A172 (cell line): ENCODE data around the gene PCDH9. TPM values are rescaled to one million over a fixed set of nuclear protein-coding genes. Genes with fewer than 3 reads are reported as not detected.

Experiments used
- DNase-seq: peaks from one replicate; pipeline ENCODE4 v3.0.0-alpha.2; 2015; ENCODE audit warnings: low spot score
- total RNA-seq: library from RNA; depleted of rRNA; stranded (reverse); fragments of >200 nt; shearing (Covaris generic); gene quantifications from 2 replicates; pipeline ENCODE4 v1.2.3, GENCODE V29; 2014

The PCDH9 gene
- total RNA-seq, 1 experiment from 2014 or later: 0.02 TPM

DNA sequence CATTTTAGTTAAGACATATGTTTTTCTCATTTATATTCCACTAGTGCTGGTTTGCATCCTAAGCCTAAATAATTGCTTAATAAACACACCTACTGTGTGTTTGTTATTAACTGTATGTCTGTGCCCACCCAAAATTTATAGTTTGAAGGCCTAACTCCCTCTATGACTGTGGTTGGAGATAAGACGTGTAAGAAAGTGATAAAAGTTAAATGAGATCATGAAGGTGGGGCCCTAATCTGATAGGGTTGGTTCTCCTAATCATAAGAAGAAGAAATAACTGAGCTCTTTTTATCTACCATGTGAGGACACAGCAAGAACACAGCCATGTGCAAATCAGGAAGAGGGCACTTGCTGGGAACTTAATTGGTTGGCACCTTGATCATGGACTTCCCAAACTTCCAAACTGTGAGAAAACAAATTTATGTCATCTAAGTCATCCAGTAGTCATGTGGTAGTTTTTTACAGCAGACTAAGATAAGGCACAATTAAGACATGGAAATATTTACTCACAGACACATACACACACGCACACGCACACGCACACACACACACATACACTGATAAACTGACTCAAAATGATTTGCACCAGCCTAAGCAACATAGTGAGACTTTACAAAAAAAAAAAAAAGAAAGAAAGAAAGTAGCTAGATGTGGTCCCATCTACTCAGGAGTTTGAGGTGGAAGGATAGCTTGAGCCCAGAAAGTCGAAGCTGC lies 662.1 kb downstream of the PCDH9 start:
- no peak for DNase-seq

DNA sequence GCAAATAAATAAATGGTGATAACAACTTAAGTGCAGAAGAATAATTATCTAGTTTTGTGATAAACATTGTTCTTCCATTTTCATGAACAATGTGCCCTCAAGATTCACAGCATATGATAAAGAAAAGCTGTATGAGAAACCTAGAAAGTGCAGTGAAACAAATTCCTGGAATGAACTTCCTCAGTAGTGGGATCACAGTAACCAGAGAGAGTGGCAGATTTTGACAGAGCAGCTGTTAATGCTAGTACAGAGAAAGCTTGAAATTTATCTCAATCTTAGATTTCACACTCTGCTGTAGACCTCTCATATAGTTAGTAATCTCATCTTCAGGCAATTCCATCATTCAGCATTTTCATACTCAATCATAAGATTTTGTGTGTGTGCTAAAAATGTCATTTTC lies 664.9 kb downstream of the PCDH9 start:
- DNase-seq: no peak

DNA sequence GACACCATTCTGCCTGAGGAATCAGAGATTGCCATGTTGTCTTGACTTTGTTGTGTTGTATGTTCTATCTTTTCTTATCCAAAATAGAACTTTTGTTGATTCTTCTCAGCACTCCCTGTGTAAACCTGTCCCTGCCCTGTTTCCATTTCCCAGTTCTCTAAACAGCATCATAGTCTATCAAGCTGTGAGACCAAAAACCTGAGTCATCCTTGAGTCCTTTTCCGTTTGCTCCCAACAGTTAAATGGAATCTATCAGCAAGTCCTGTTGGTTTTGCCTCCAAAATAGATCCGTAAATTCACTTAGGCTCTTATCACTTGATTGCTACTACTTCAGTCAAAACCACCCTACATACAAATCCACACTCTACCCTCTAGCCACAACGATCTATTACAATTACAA lies 667.1 kb downstream of the PCDH9 start:
- peak; percentile 36 for DNase-seq

DNA sequence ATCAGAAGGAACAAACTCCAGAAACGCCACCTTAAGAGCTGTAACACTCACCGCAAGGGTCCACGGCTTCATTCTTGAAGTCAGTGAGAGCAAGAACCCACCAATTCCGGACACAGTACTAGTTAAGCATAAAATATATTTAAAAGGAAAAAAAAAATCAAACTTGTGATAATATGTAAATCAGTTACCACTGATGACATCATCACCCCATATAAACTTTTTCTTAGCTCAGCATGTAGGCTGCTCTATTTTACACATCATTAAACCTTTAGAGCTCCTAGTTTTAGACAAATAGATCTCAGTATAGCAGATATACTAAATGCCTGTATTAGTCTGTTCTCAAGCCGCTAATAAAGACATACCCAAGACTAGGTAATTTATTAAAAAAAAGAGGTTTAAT lies 668.1 kb downstream of the PCDH9 start:
- DNase-seq: no peak

DNA sequence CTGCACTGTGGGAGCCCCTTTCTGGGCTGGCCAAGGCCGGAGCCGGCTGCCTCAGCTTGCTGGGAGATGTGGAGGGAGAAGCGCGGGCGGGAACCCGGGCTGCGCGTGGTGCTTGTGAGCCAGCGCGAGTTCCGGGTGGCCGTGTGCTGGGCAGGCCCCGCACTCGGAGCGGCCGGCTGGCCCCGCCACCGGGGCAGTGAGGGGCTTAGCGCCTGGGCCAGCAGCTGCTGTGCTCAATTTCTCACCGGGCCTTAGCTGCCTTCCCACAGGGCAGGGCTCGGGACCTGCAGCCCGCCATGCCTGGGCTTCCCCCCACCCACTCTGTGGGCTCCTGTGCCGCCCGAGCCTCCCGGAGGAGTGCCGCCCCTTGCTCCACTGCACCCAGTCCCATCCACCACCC lies 669.1 kb downstream of the PCDH9 start:
- no peak for DNase-seq

DNA sequence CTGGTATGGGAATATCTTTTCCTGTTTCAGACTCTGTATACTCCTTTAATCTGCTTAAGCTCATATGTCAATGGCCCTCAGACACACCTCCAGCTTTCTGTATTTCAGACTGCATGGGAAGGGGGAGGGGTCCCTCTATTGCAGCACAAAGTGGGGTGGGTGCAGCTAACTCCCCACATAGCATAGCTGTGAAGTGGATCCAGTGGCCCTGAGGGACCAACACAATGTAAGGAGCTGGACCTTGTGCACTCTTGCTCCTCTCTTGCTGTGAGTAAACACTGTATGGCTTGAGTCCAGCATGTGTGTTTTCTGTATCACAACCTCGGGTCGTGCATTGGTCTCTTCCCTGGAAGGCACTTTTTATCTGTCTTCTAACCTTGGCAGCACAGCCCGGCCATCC lies 669.9 kb downstream of the PCDH9 start:
- no peak for DNase-seq

DNA sequence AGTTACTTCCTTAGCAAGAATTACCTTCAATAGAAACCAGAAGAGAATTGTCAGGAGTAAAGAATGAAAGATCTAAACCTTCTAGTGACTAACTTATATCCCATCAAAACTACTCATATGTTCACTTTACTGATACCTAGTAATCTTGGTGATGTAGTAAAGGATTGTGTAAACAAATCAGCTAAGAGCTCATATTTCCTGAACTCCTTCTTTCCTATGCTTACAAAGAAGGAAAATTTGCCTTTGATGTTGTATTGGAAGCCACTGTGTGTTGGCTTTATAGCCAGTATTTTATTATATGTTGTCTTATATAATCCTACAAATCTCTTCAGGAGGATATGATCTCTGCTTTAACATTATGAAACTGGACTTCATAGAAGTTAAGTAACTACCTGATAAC lies 671.0 kb downstream of the PCDH9 start:
- DNase-seq: no peak

DNA sequence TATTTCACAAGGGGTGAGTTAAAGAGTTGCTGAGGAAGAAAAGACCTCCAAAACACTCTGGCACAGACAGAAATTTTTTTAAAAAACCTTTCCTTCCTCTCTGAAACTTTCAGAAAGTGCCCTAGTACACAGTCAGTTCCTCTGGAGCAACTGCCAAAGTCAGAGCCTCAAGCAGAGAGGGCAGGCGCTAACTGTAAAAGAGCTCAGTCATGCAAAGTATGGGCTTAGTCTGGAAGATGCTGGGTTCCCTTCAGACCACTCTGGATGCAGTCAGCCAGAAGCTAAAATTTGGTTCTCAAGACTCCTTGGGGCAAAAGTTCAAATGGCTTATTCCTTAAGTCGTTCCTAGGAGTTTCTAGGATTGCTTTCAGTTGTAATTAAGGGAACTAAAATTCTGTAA lies 671.6 kb downstream of the PCDH9 start:
- DNase-seq: no peak

DNA sequence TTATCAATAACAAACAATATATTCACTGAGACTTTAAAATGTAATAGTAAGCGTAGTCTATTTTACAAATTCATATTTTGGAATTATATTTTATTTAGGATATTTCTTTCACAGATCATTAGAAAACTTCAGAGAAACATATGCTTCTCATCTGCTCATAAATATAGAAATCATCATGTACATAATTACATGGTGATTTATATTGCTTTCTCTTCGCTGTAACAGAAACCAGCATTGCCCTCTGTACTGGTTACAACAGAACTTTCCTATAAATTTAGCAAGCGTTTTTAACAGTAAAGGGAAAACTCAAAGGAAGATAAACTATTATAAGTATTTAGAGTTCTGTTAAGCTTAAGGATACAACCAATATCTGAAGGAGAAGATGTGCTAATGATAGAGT lies 672.8 kb downstream of the PCDH9 start:
- DNase-seq: no peak

DNA sequence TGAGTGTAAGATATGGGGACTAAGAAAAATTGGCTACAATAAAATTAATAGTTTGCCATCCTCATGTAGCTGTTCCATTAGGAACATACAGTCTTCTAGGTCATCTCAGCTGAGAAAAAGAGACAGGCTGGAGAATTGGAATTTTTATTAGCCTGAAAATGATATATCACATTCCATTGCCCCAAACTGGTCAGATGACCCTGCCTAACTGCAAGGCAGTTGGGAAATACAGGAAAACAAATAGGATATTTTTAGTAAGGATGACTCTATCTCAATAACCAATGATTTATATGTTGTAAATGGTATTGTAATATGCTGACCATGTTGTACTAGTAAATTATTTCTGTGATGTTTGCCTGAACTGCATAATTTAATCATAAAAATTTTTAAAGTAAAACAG lies 673.8 kb downstream of the PCDH9 start:
- no peak for DNase-seq

DNA sequence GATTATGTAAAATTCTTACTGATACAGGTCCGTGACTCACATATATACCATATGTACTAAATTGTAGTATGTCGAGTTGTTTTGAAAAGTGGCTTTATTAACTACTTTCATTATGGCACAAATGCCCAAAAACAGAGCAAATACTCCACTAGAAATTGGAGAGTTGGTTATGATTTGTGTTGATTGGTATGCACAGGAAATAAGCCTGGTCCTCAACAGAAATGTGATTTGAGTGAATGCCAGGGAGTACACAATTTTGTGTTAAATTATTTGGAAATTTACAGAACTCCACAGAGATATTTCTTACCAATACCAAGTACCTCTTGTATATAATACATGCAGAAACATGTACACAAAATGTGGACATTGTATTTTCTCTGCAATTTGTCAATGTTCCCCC lies 676.7 kb downstream of the PCDH9 start:
- no peak for DNase-seq

DNA sequence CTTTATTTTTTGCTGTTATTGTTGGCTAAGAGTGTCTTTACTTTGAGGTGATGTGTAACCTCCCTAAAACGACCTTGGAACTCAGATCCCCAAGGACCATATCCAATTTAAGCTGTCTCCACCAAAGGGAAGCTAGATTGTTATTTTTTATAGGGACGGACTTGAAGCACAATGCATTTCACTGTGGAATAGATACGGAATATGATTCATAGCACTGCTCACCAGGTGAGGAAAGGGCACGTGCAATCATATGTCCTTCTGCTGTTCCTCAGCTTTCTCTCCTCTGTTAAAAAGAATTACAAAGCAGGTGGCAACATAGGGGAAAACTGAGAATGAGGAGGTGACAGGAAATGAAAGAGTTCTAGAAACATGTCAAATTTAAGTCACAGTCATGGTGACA lies 679.0 kb downstream of the PCDH9 start:
- DNase-seq: no peak

DNA sequence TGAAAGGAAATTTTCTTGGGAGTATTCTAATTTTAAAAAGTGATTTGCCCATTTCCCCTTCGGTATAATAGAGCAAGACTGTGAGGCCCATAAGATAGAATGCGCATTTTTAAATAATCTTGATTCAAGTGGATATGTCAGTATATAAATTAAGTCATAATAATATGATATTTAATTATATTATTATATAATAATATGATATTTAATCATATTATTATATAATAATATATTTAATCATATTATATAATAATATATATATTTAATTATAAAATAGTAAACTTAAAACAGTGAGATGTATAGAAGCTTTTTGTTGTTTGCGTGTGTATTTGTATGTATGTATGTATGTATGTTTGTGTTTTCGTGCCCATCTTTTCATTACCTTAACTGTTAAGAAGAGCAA lies 682.5 kb downstream of the PCDH9 start:
- DNase-seq: no peak

DNA sequence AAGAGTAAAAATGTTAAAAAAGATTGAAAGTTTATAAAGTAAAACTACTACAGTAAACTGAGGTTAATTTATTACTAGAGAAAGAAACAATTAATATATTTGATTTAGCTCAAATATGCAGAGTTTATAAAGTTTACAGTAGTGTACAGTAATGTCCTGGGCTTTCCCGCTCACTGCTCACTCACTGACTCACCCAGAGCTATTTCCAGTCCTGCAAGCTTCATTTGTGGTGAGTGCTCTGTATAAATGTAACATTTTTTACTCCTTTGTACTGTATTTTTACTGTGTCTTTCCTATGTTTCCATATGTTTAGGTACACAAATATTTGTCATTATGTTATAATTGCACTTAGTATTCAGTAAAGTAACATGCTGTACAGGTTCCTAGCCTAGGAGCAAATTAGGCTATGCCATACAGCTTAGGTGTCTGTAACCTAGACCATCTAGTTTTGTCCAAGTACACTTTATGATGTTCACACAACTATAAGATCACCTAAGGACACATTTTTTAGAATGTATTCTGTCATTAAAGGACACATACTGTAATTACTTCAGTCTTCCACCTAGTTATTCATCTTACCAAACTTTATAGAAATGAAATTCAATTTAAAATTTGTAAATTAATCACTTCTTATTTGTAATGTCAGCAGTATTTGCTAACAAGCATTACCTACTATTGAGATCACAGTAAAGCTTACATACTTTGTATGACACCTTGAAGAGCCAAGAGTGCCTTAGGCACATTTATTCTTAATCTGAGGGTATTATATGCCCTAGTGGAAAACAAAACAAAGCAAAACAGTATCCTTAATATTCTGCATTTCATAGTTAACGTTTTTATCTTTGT lies 683.4 kb downstream of the PCDH9 start:
- DNase-seq: no peak

DNA sequence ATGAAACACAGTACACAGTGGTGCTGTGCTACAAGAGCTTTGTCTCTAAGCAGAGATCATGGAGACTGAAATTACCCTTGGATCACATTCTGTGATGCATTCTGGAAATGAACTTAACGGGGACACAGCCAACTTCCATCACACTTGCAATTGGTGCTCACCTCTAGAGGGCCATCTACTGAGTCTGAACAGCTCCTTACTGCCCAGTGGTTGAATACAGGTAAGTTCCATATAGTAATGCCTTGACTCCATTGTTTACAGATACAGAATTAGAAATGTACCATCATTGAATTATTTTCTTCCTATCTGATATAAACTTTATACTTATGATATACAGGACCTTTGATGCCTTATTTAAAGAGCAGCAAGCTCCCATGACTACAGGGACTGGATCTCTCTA lies 686.4 kb downstream of the PCDH9 start:
- no peak for DNase-seq

DNA sequence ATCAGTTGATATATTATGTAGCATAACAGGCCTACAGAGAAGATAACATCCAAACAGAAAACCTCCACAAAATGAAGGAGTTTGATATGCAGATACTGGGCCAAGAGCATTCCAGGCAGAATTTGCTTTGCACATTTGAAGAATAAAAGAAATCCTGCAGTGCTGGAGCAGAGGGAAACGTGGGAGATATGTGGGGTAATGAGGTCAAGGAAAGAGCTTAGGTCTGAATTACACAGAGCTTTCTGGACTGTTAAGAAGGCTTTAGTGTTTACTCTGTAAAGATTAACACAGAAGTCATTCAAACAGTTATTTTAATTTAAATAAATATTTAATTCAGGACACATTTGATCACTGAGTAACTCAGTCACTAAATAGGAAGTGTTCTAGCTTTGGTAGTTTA lies 692.7 kb downstream of the PCDH9 start:
- no peak for DNase-seq

DNA sequence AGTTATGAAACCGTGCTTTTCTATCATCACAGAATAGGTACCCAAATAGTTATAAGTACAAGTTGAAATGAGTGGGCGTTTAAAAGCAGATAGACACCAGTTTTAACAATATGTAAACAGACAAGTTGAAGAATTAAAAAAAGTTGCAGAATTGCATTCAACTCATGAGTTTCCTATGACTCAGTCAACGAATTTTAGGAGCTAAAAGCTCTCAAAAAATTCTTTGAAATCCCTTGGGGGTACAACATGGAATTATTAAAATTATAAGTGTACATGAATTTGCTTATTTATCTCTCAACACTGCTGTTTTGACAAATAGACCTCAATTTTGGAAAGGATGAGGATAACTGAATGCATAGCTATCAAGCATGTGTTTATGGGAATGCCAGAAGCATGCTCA lies 693.4 kb downstream of the PCDH9 start:
- no peak for DNase-seq

DNA sequence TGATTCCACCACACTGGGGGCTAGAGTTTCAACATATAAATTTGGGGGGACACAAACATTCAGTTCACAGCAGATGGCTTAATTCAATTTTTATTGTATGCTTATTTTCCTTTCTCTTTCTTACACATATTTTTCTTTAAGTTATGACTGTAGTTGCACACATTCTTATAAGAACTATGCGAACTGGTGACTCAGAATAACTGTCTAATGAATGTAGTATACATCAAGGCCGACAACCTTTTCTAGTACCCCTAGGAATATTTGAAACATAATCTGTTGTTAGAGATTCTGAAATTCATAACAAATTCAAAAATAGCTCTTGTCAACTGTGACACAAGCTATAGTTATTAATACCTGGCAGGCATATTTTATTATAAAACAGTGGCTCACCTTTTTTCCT lies 695.6 kb downstream of the PCDH9 start:
- no peak for DNase-seq

DNA sequence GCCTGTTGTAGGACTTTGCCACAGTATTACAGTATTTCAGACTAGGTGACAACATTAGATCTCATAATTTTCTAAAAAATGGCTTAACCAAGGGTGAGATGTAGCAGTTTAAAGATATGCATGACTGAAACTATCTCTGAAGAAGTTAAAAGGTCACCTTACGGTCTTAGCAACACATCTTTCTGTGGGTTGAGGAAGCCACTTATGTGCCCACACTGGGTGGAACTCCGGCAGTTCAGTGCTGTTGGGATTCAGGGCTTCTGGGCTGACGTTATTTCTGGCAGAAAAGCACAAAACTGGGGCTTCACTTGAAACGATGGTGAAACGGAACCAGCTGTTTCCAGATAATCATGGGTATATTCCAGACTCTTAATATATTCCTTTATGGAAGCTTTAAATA lies 697.3 kb downstream of the PCDH9 start:
- no peak for DNase-seq

DNA sequence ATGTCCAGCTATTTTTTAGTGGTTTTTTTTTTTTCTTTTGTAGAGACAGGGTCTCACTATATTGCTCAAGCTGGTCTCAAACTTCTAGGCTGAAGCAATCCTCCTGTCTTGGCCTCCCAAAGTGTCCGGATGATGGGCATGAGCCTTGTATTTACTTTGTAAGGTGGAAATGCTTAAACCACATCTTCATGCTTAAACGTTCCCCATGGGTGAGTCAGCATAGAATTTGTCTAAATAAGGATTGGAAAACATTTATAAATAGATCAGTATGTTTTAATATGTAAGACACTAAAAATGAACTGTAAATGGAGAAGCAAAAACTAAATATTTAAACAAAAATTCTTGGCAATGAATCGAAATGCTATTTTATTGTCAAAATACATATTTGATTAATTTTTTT lies 698.0 kb downstream of the PCDH9 start:
- peak; percentile 58 for DNase-seq

DNA sequence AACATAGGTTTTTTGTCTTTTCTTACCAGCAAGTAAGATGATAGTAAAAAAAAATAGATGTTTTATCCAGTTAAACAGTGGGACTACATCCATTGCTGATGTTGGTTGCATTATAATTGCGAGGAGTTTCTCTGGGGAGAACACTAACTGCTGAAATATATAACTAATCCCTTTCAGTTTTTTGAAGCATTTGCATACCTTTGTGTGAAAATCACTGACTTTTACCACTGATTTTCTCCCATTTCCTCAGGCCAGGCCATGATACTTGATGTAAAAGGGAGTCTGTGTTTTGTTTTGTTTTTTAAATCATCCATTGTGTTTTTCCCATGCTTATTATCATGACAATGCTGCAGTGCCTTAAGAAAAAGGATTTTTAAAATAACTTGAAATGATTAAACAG lies 699.5 kb downstream of the PCDH9 start:
- no peak for DNase-seq

DNA sequence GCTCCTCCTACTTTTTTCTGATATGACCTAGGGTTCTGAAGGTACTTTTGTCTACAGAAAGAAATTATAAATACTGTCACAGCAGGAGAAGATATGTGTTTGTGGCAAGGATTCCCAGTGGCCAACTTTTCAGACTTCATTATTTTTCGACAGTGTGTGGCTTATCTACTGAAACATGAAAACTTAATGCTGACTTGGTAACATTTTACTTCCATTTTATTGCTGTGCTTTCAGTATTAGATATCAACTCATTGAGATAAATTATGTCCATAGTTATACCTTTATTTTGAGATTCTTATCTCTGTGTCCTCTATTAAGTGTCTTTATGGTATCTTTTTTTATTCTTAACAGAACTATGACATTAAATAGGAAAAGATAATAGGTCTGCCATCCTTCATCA lies 700.0 kb downstream of the PCDH9 start:
- DNase-seq: no peak

DNA sequence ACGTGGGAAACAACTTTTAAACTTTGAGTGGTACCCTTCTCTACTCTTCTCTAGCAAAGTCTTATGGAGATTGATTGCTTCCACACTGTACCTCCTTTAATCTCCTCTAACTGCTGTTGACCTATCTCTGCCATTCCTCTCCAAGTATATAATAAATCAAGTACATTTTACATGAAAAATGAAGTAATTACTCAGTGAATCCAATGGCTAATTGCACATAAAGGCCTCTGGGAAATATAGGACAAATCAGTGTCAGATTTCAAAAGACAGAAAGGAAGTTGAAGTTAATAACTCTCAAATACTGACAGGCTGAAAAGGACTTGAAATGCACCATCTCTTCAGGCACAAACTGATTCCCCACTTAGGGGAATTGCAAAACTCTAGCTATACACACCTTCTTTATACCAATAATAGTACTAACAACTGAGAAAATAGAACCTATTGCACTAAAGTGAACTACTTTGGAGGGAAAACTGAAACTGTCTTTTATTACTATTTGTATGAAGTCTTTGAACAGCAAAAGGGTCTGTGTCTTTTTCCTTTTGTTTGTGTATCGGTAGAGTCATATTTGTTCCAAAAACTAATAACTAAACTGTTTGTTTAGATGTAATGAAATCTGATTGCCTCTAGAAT lies 701.1 kb downstream of the PCDH9 start:
- DNase-seq: no peak
